ENCODE measurements around the gene HOGA1.

HOGA1 gene

DNA sequence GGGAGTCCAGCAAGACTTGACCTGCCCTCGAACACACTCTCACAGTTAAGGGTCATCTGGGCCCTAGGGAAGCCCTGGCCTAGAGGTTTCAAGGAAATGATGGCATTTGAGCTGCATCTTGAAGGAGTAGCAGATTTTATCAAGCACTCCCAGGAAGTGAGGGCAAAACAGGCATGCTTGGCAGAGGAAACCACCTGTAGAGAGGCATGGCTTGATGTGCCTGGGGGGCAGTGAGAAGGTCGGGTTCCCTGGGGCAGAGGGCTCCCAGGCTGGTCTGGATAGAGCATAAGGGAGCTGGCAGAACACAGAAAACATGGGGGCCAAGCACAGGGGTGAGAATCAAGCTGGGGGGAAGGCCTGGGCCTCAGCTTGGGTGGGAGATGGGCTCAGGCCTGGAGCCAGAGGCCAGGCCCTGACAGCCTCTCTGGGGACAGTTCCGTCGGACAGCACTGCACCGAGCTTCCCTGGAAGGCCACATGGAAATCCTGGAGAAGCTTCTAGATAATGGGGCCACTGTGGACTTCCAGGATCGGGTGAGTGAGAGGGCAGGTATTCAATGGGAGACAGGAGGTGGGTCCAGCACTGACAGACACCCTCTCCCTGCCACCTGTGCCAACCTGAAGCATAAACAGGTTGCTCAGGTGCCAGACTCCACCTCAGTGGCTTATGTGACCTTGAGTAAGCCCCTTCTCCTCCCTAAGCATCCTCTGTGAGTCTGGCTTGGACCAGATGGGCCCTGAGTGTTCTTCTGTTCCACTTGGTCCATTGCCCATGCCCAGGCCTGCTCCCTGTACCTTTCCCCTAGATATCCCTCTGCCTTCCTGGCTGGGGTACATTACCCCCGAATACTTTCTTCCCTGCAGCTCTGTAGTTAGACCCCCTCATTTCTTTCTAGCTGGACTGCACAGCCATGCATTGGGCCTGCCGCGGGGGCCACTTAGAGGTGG lies 3.5 kb upstream of the HOGA1 start:
- no peak for DNase-seq

DNA sequence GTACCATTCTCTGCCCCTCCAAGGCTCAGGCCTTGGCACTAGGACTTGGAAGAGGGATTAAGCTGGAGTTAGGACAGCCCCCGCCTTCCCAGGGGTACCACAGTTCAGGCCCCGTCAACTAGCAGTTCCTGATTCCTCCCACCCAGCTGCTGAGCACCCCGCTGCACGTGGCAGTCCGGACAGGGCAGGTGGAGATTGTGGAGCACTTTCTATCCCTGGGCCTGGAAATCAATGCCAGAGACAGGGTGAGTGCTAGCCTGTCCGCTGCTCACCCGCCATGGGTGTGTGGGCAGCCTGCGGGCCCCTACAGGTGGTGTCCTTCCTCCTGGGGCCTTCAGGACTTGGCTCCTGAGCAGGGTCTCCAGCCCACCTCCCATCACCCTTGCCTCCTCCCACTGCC lies 2.0 kb upstream of the HOGA1 start:
- no peak for DNase-seq

DNA sequence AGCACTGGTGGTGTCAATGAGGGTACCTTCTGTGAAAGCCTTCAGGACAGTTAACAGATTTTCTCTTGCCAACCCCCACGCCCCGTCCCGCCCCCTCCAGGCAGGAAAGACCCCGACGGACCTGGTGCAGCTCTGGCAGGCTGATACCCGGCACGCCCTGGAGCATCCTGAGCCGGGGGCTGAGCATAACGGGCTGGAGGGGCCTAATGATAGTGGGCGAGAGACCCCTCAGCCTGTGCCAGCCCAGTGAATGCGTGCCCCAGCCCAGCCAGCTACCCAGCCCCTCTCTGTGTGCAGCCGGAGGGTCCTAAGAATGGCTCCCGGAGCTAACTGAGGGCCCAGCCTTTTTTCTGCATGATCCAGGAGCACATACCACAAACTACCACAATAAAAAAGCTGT lies 713 bp upstream of the HOGA1 start:
- no peak for DNase-seq

DNA sequence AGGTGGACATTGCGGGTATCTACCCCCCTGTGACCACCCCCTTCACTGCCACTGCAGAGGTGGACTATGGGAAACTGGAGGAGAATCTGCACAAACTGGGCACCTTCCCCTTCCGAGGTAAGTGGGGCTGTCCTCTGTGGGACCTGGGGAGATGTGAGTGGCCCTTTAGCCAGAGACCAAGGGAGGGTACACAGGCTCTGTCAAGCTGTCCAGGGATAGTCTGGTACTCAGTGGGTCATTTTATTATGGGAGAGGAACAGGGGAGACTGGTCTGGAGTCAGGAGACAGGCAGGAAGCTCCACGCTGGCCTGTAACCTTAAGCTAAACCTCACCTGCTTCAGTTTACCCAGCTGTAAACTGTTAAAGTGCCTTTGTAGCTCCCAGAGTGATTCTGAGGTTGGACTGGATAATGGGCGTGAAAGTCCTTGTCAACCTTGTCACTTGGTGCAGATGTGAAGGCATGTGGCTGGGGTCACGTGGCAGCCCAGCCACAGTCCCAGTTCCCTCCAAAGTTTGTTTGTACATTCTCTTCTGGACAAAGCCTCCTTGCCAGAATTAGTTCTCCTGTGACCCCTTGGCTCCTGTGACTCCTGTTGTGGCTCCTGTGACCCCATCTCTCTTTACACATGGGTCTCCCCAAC lies 729 bp downstream of the HOGA1 start:
- no peak for DNase-seq

DNA sequence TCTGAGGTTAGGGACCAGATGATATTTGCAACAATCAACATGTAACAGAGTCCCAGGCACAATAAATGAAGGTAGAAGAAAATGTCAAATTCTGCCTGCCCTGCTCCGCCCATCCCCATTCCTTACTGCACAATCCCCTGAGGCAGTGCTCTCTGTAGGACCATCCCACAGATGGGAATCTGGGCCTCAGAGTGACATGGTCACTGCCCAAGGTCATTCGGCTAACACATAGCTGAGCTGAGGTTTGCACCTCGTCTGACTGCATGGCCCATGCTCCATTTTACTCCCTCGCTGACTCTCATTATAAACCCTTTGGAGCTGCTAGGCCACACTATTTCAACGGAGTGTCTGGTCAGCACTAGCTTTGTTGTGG lies 1.2 kb downstream of the HOGA1 start:
- DNase-seq = no peak

DNA sequence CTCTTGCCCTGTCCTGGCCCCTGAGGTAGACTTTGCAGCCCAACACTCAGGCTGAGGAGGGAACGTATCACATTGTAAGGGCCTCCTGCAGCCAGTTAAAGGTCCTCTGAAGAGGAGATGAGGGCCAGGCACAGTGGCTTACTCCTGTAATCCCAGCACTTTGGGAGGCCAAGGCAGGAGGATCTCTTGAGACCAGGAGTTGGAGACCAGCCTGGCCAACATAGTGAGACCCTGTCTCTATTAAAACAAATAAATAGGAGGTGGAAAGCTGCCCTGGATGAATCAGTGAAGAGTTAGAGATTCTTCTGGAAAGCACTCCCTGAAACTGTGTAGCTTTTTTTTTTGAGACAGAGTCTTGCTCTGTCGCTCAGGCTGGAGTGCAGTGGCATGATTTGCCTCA lies 3.0 kb downstream of the HOGA1 start:
- no peak for DNase-seq

DNA sequence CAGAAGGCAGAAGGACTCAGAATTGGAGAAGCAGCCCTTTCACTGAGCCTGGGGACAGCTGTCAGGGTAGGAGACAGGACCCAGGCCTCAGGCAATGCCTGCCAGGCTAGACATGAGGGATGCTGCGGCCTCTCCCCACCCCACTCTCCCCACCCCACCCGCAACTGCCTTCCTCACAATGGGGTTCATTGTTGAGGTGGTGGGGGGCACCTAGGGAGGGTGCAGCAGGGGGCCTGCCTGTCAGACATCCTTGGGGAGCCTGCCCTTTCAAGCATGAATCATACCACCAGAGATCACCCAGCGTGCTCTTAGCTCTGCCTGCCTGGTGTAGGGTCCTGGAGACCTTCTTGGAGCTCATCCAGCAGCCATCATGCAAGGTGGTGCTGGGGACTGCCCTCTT lies 5.3 kb downstream of the HOGA1 start, which contains the start of gene C10orf62:
TSS of gene C10orf62 (plus strand) at position 243 of the 400 bp plus-strand sequence. CDS start 177 bp downstream, outside the sequence.
- no peak for DNase-seq

DNA sequence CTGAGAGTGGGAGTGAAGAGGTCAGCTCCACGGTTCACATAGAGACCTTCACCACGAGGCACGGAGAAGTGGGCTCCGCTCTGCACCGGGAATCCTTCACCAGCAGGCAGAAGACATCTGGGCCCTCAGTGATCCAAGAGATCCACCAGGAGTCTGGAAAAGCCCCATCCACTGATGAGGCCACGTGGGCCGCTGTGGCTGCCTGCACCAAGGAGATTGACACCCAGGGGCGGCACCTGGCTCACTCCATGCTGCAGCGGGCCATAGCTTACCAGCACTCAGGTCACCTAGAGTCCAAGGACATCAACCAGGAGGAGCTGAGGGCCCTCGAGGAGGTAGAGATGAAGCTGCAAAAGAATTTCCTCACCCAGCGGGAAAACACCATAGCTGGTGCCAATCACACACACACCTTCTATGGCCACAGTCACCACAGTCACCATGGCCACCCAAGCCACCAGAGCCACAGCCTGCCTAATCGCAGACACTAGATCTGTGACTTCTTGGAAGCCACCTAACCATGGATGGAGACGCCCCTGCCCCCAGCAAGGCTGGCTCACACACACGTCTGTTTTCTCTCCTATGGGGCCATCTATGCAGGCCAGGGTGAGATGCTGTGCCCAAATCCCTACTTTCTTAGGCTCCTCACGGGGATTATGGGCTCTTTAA lies 6.0 kb downstream of the HOGA1 start:
- DNase-seq = no peak

DNA sequence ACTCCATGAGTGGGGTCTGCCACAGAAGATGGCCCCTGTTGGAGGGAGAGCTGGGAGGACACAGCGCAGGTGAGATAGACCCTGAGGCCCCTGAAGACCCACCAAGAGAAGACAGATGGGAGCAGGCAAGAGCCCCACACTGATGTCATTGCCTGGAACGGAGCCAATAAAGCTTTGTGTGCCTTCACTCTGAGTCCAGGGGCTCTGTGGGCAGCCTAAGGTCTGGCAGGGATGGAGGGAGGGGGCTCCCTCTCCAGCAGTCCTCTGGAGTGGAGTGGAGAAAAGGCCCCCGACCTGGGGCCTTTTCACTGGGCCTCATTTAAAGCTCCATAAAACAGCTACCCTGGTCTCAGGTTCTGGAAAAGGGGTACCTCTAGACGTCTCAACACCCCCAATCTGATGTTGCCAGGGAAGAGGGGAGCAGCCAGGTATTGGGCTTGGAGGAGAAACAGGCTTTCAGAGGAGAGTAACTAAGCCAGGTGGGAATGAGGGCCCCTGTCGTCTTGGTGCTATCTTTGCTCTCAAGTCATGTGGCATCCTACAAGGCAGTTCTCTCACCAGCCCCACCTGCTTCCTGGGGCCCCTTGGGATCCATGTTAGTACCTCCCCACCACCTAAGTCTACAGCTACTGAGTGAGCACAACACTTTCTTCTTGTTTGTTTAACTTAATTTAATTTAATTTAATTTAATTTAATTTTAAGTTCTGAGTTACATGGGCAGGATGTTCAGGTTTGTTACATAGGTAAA lies 6.7 kb downstream of the HOGA1 start:
- DNase-seq = no peak

DNA sequence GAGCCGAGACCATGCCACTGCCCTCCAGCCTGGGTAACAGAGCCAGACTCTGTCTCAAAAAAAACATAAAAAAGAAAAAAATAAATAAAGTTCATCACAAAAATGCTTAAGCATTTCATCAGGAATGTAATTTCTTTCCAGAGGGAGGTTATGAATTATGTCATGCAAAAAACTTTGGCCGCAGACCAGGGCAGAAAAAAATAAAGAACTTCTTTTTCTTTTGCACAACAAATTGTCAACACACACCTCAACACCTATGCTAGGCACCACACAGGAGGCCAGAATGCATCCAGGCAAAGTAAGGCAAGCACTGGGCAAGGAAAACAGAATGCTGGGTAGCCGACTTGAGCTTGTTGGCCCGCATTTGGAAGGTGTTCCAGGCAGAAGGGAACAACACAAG lies 9.2 kb downstream of the HOGA1 start:
- no peak for DNase-seq

DNA sequence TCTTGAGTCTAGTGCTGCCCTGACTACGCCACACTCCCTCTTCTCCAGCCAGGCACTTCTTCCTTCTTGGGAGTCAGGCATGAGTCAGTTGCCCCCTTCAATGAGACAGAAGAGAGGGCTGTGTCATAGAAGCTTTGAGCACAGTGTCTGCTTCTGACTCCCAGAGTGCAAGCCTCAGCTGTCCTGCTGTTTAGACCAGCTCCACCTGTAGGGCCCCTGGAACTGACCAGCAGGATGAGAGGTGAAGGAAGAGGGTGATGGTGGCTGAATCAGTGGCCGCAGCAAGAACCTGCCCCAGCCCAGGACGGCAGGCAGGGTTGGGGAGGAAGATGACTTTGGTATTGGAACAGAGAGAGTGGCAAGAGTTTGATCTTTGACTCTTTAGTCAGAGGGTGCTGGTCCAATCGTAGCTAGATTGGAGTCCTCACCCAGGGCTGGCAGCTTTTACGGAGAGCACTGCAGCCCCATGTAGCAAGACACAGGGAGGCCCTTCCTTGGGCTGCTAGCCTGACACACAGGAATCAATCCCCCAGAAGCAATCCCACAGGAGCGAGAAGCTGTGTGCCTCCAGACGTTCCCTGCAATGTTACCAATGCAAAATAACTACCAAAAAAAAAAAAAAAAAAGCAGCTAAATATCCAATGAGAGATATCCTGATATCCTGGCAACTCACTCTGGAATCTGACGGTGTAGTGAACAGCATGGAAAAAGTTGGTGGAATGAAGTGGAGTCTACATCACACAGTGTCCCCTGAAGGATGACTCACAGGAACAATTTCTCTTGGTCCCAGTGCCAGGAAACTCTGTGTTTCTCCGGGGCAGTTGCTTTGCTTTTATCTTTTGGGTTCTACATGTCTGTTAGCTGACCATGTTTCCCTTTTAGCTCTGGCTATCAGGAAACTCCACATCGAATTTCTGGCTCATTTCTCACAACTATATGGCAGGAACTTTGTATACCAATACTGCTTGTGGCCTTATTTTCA lies 12.2 kb downstream of the HOGA1 start:
- DNase-seq = no peak

DNA sequence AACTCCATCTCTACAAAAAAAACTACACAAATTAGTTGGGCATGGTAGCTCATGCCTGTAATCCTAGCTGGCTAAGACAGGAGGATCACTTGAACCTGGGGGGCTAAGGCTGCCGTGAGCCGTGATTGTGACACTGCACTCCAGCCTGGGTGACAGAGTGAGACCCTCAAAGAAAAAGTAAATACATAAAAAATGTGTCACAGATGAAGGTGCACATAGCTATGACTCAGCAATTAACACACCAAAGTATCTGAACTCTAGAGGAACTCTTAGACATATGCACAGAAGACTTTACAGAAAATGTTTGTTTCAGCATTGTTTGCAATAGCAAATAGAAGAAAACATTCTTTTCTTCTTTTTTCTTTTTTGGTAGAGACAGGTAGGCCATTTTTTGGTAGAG lies 13.6 kb downstream of the HOGA1 start:
- no peak for DNase-seq

DNA sequence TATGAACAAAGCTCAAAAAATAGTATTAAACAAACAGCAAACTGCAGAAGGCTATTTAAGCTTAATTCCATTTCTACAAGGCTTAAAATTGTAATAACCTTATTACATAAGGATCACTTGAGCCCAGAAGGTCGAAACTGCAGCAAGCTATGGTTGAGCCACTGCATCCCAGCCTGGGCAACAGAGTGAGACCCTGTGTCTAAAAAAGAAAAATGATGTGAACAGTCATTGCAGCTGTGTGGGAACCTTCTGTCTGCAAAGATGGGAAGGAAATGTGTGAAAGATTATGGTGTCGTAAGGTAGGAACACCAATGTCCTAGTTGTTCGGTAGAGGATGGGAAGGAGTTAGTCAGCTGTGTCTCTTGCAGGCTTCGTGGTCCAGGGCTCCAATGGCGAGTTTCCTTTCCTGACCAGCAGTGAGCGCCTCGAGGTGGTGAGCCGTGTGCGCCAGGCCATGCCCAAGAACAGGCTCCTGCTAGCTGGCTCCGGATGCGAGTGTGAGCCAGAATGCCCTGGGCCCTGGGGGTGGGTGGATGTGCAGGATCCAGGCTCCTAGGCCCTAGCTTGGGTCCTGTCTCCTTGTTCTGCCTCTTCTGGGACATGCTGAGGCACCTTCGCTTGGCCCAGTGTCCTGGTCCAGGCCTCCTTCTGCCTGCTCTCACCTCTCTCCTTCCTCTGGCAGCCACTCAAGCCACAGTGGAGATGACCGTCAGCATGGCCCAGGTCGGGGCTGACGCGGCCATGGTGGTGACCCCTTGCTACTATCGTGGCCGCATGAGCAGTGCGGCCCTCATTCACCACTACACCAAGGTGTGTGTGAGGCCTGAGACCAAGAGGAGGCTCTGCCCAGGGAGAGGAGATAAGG lies 14.4 kb downstream of the HOGA1 start:
- DNase-seq = no peak

DNA sequence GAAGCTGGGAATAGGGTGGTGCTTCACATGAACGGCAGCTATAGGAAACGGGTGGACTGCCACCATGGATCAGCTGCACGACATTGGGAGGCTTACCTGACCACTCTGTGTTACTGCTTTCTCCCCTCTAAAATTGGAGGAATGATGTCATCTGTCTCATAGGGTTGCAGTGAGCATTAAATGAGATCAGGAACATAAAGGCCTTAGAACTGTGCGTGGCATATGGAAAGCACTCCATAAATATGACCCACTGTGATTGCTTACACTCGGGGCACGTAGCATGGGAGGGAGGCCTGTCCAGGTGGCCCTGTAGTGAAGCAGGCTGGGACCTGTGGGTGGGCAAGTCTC lies 15.1 kb downstream of the HOGA1 start:
- DNase-seq = no peak

DNA sequence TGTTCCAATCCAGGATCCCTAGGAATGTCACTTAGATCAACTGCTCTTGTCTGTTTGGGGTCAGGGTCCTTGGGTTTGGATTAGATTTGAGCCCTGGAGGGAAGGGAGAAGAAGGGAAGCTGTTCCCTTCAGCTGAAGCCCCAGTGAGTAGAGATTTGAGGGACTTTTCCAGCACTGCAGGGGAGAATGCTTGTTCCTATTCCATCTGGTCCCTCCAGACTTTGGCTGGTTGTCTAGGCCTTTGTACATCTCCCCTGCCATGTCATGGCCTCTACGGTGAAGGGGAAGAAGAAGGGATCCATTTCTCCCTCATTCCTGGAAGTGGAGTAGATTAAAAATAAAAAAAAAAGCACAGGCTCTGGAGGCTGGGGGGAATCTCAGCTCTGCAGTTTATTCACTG lies 16.4 kb downstream of the HOGA1 start:
- no peak for DNase-seq

DNA sequence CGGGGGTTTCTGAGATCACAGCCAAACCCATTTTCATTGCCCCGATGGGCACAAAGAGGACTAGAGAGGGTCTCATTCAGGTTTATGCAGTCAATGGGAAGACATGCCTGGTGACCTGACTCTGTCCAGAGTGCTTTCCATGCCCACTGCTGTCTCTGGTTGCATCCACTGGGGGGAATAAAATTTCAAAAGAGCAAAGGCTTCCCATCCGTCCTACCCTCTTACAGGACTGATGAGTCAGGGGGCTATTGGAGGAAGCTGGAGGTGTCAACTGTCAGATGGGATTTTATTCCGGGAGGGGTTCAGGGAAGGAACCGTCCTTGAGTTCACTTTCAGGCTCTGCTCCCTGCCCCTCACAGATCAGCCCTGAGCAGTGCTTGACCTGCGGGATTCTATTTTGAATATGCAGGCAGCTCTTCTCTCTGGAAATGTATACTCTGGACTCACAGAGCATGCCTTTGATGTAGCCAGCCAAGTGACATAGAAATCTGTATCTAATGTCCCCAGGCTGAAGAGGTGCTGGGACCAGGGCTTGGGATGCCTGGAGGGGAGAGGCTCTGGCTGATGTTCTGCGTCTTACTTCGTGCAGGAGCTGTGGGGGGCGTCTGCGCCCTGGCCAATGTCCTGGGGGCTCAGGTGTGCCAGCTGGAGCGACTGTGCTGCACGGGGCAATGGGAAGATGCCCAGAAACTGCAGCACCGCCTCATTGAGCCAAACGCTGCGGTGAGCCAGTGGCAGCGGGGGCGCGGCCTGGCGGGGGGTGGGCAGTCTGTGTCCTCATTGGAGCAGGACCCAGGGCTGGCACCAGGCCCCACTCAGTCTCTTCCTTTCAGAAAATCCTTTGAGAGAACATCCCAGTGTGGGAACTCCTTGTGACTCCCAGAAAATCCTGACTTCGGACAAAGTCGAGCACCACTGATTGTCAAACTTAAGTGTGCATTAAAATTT lies 17.4 kb downstream of the HOGA1 start:
- DNase-seq = no peak

DNA sequence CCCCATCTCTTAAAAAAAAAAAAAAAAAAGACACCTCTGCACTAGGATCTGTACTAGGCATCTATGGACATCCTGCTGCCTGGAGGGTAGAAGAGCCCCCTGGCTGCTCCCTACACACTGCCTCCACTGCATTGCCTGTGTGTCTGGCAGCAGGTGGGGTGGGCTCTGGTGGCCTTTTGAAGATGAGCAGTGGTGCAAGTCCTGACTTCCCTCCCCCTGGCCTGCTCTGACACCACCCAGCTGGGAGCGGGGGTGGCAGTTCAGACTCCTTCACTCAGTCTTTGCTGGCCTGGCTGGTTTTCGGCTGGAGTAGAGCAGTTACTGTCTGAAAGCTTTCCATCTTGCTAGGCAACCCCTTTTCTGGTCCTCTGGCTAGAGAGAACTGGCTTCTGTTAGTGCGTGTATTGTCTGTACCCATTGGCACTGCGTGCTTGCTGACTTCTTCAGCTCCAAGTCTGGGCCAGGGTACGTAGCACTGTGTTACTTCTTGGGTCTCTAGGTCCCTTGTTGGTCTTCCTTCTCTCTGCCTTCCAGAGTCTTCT lies 23.0 kb downstream of the HOGA1 start:
- no peak for DNase-seq

DNA sequence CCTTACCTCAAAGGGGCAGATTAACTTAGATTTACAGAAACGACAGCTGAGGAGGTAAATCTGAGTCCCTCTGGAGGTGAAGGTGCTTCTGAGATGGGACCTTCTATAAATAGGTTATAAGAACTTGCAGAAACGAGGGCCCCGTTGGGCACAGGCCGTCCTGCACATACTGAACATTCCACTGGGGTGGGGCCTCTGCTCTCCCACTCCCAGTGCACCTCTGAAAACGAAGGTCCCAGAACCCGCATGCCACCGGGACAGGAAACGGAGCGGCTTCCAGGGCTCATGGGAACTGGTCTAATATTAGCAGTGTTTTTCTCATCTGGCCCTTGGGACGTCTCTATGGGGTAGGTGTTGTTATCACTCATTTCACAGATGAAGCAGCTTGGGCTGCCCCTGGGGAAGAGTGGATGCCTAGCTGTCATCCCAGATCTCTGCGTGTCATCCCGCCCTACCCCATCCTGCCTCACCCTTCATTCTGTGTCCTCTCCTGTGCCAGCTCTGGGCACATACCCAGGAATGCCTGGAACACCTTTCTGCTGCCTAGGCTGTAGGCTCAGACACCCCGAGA lies 24.9 kb downstream of the HOGA1 start:
- DNase-seq = no peak

DNA sequence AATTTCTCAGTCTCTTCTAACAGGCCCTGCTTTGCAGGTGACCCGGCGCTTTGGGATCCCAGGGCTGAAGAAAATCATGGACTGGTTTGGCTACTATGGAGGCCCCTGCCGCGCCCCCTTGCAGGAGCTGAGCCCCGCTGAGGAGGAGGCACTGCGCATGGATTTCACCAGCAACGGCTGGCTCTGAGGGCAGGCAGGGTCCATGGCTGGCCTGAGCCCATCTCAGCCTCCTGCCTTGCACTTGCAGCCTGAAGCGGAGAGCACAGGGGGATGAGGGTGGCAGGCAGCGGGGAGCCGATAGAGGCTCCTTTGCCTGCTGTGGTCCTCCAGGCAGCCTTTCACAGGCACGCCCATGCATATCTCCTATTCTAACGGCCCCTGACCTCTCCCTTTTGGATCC lies 27.3 kb downstream of the HOGA1 start:
- DNase-seq = no peak
